ENCODE results near the gene MCTP1. TPM values are rescaled to one million over a fixed set of nuclear protein-coding genes. Genes with fewer than 3 reads are reported as not detected.
A peak's percentile ranks its signal among the peaks of the same experiment; 100 is the strongest.

Gene MCTP1
- total and polyA plus RNA-seq, 8 donors, result 4.4 to 55.1 (median 5.9) TPM

DNA sequence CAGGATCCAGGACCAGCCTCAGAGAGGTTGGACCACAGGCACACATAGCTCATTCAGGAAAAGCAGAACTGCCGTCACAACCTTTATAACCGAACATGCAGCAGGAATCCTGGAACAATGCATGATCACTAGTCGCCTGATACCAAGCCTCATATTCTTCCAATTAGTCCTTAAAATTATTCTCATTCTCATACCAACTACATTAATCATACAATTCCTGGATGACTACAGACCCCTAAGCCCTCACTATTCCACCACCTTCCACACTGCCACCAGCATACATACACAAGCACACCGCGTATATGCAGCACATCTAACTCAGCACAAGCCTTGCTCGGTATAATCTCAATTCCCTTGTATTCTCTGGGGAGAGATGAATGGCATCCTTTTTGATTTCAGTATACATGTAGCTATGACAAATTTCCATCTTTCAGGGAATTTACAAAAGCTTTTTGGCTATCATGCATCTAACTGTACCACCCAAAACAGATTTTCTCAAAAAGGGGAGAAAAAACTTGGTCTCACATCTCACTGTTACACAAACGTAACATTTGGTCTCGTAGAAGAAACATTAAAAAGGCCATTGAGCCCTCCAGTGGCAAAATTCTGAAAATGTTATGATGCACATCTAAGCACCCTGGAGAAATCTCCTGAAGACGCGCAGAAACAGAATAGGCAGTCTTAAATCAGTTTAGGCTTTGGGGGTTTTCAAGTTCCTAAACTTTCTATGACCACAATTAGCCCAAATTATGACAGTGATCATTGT lies 46.2 kb downstream of the MCTP1 start:
- DNase-seq (peak in 1 of 4 donors; percentile 39), ATAC-seq (peak; percentile 58)
- Histone ChIP-seq H3K4me3 (no peak overlapping the region), H3K36me3 (no peaks in the 10 kb centered on the region), H3K27me3 (no peaks in the 10 kb centered on the region), H3K27ac (no peak overlapping the region), H3K4me1 (no peaks in the 10 kb centered on the region), H3K9me3 (no peaks in the 10 kb centered on the region)
- TF ChIP-seq, protein P1, sequence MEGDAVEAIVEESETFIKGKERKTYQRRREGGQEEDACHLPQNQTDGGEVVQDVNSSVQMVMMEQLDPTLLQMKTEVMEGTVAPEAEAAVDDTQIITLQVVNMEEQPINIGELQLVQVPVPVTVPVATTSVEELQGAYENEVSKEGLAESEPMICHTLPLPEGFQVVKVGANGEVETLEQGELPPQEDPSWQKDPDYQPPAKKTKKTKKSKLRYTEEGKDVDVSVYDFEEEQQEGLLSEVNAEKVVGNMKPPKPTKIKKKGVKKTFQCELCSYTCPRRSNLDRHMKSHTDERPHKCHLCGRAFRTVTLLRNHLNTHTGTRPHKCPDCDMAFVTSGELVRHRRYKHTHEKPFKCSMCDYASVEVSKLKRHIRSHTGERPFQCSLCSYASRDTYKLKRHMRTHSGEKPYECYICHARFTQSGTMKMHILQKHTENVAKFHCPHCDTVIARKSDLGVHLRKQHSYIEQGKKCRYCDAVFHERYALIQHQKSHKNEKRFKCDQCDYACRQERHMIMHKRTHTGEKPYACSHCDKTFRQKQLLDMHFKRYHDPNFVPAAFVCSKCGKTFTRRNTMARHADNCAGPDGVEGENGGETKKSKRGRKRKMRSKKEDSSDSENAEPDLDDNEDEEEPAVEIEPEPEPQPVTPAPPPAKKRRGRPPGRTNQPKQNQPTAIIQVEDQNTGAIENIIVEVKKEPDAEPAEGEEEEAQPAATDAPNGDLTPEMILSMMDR (IDR thresholded peaks at IDR 0.05), result no peak
- intact Hi-C loops (cut with DNase I), result no loop called here

GRCh38 chr5:95237324-95237723 lies 47.6 kb downstream of the MCTP1 start:
- intact Hi-C loops (cut with DNase I), result no loop called here
- ATAC-seq (no peak), DNase-seq (no peak)
- Histone ChIP-seq H3K9me3 (no peaks in the 10 kb centered on the region), H3K36me3 (no peaks in the 10 kb centered on the region), H3K27me3 (no peaks in the 10 kb centered on the region), H3K27ac (no peak overlapping the region), H3K4me3 (no peak overlapping the region), H3K4me1 (no peaks in the 10 kb centered on the region)
- TF ChIP-seq, protein P1 (IDR thresholded peaks at IDR 0.05), result no peak

DNA sequence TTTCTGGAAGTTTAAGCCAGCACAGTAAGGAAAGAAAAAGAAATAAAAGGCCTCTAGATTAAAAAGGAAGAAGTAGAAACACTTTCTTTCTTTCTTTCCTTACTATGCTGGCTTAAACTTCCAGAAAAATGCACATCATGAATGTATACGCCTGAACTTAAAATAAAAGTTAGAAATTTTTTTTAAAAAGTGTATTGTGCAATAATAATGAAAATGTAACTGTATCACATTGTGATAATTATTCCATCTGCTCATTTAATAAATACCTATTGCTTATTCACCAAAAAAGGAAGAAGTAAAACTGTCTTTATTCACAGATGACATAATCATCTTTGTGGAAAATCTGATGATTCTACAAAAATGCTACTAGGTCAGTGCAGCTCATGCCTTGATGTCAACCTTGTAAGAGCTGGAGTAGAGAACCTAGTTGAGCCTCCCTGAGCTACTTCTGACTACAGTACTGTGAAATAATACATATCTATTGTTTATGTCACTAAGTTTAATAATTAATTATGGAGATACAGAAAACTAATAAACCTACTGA lies 49.4 kb downstream of the MCTP1 start:
- no peaks in the 10 kb centered on the region for H3K4me1 ChIP-seq
- DNase-seq, result no peak
- H3K9me3 ChIP-seq, result peaks cover 0 to 5% of the 10 kb centered on the region in 2 donors
- H3K36me3 ChIP-seq, result no peaks in the 10 kb centered on the region
- ATAC-seq, result no peak
- H3K27me3 ChIP-seq, result no peaks in the 10 kb centered on the region
- intact Hi-C loops (cut with DNase I), result no loop called here
- H3K27ac ChIP-seq, result no peak overlapping the region
- H3K4me3 ChIP-seq, result no peak overlapping the region
- TF ChIP-seq, protein P1 (IDR thresholded peaks at IDR 0.05), result no peak

DNA sequence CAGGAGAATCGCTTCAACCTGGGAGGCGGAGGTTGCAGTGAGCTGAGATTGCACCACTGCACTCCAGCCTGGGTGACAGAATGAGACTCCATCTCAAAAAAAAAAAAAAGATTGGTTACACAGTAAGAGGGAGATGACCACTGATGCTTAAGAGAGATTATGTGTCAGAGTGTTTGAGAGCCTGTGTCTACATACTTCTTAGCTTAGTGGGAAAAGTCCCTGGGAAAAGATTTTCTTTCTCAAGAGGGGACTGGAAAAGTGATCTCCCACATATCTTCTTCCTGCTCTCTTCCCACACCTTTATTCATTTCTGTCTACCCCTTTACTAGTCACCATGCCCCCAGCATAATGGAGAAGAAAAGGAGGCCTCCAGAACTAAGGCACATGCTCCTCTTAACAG lies 55.2 kb downstream of the MCTP1 start:
- no peaks in the 10 kb centered on the region for H3K4me1 ChIP-seq
- no peak overlapping the region for H3K4me3 ChIP-seq
- H3K36me3 ChIP-seq, result no peaks in the 10 kb centered on the region
- DNase-seq (no peak), ATAC-seq (no peak)
- H3K27ac ChIP-seq, result no peak overlapping the region
- peaks cover 0 to 5% of the 10 kb centered on the region in 2 donors for H3K9me3 ChIP-seq
- intact Hi-C loops (cut with DNase I), result no loop called here
- H3K27me3 ChIP-seq, result no peaks in the 10 kb centered on the region
- TF ChIP-seq, protein P1 (IDR thresholded peaks at IDR 0.05), result no peak

DNA sequence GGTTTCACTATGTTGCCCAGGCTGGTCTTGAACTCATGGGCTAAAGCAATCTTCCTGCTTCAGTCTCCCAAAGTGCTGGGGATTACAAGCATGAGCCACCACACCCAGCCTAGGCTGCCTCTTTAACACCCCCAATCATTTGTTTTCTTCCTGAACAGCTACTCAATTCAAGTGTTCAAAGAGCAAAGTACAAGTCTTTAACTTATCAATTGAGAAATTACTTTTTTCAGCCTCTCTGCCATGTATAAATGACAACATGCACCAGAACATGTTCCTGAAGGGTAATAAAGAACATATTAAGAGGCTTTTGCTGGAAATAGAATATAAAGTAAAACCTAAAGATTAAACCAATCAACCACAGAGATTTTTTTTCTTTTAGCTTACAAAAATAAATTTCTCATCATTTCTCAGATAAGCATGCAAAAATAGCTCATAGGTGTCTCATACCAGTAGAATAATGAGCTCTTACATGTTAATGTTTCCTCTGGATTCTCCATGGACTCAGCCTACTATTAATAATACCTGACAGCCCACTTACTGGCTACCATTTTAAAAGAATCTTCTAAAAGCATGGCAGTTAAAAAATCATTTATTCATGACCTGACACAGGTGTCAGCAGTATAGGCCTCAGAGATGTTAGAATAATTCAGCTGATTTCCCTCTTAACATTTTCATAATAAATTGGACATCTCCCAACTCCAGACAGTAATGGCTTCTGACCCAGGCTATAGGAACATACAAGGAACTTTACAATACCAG lies 60.0 kb downstream of the MCTP1 start:
- ATAC-seq (no peak), DNase-seq (no peak)
- Histone ChIP-seq H3K4me1 (no peaks in the 10 kb centered on the region), H3K27ac (no peak overlapping the region), H3K36me3 (no peaks in the 10 kb centered on the region), H3K4me3 (no peak overlapping the region), H3K9me3 (no peaks in the 10 kb centered on the region), H3K27me3 (no peaks in the 10 kb centered on the region)
- intact Hi-C loops (cut with DNase I), result no loop called here
- TF ChIP-seq, protein P1 (IDR thresholded peaks at IDR 0.05), result no peak
